T1000 (cell line): ENCODE measurements around the gene PMP22.
"Not testable (repeated sequence)": the region's sequence is repeated elsewhere in the genome, so short reads cannot be mapped to it uniquely, and the experiment has no call there.

Source experiments
- DNase-seq: peaks from one replicate; lab custom pipeline; 2025; ENCODE audit warnings: mixed read lengths; lab: John Stamatoyannopoulos, UW

The PMP22 gene

DNA sequence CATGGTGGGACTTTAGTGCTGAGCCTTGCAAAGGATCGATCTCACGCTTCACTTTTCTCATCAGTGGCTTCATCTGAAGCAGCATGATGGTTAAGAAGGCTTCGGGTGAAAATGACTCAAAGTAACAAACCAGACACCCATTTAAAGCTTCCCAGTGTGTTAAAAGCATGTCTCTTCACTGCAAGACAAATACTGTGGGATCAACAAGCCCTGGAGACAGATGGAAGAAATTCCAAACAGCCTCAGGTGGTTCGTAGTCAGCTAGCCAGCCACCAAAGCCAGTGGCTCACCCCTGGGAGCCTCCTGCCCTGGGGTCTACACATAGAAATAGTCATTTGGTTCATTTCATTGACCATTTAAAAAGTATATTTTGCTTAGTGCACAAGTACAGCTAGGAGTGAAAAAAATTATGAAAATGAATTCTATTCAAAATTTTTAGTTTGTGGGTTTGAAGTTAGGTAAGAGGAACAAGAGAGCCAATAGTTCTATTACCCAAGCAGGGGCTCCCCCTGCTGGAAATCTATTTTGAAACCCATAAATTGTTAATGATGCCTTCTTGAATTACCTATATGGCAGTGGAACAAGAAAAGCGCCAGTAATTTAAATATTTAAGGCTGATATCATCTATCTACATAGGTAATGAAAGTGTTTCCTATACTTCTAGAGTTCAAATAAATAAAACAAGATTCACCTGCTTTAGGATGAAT is 51.6 kb downstream of the PMP22 start:
- no peak for DNase-seq

DNA sequence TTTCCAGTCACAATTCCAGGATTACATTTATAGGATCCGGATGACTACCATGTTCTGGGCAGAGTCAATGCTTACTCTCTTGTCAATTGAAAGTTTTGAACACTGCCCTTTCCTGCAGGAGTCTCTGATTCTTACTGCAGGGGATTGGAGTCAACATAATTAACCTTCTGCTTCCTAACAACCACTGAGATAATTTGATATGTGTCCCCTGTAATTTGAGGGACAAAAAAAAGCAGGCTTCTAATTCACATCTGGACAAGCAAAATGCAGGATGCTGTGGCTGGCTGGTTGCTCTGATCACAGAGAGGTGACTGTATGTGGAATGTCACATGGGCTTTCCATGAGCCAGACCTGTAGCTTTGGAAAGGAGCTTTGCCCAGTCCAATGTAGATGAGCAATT is 54.9 kb downstream of the PMP22 start:
- DNase-seq = no peak

DNA sequence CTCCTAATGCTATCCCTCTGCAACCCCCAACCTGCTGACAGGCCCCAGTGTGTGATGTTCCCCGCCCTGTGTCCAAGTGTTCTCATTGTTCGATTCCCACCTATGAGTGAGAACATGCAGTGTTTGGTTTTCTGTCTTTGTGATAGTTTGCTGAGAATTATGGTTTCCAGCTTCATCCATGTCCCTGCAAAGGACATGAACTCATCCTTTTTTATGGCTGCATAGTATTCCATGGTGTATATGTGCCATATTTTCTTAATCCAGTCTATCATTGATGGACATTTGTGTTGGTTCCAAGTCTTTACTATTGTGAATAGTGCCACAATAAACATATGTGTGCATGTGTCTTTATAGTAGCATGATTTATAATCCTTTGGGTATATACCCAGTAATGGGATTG is 62.1 kb downstream of the PMP22 start:
- DNase-seq = not testable (repeated sequence)

DNA sequence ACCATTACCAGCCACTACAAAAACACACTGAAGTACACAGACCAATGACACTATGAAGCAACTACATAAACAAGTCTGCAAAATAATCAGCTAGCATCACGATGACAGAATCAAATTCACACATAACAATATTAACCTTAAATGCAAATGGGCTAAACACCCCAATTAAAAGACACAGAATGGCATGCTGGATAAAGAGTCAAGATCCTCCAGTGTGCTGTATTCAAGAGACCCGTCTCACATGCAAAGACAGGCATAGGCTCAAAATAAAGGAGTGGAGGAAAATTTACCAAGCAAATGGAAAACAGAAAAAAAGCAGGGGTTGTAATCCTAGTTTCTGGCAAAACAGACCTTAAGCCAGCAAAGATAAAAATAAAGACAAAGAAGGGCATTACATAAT is 64.6 kb downstream of the PMP22 start:
- DNase-seq = not testable (repeated sequence)

DNA sequence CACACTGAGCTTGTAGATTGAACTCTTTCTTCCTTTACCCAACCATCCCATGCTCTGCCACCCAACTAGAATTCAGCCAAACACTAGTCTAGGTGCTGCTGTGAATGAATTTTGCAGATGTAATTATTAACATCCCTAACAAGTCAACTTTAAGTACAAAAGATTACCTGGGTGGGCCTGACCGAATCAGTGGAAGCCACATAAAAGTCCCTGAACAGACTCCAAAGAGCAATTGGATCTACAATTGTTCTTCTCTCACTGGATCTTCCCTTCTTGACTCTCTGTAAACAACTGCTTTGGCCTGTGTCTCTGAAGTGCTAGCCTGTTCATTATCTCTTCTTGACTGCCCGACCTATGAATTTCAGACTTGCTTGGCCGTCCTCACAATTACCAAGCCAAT is 67.9 kb downstream of the PMP22 start:
- DNase-seq = no peak

DNA sequence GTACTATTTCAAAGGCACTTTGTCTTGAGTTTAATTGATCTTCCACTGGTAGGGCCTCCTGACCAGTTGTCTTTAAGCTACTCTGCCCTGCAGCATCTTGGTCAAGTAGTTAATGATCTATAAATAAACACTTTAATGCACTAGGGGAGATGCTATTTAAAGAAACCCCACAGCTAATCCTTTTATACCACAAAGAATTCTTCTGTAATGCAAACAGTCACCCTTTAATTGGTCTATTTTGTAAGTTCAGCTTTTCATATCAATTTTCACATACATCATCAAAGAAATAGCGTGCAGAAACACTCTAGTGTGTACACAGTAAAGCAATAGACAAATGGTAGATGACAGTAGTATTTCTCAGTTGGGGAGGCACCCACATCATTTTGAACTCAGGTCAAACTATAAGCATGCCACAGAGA is 70.3 kb downstream of the PMP22 start:
- peak; percentile 35 for DNase-seq

DNA sequence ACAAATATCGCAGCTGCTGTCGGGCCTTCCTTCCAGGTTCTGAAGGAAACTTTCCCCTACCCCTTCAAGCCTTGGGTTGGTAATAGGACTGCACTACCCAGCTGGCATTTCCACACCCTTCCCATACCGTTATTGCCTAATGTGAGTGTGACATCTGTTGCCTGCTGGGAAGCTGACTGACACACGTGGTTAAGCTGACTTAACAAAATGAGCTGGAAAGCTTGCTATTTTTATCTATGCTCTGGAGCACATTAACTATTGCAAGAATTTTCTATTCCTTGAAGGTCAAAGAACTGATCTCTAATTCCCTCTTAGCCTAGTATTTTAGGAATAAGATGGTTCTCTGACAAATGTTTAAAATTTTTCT is 79.5 kb downstream of the PMP22 start:
- no peak for DNase-seq

DNA sequence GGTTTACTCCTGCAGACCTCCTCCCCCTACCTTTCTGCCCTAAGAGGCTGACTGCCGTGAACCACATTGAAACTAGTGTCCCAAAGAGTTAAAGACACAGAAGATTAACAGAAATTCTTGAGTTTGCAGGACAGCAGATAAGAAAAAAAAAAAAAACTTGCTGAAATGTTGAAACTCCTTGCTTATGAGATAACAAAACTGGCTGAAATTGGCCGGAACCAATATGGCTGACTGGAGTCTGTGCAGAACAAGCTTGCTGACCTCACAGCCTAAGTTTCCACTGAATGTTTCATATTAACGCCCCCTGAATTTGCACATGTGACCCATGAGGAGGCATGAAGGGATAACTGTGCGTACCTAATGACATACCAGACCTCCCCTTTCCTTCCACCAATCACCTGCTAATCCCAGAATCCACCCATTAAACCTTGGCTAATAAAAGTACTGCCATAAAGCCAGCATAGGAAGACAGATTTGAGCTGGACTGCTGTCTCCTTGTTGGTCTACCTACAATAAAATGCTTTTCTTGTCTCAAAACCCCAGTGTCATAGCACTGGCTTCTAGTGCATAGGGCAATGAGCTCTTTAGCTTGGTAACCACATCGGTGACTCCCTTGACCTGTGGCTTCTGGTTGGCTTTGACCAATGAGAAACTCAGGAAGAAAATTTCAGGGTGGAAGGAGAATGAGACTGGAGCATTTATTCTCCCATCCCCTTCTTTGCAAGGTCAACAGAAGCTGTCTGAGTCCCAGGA is 80.1 kb downstream of the PMP22 start:
- no peak for DNase-seq

DNA sequence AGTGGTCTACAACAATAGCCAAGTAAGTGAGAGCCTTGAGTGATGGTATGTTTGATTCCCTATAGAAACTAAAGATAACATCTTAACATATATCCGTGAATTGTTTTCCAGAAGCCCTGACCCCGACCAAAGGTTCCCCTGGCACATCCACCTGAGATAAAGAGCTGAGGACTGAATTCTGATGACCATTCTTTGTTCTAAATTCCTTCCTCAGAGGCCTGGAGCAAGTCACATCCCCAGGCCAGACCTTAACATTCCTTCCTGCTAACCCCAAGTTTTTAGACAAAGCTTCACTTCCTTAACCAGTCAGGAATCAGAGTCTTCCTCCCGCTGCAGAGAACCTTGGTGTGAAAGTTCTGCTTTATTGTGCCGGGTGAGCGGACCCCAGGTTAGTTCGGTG is 83.3 kb downstream of the PMP22 start:
- no peak for DNase-seq

DNA sequence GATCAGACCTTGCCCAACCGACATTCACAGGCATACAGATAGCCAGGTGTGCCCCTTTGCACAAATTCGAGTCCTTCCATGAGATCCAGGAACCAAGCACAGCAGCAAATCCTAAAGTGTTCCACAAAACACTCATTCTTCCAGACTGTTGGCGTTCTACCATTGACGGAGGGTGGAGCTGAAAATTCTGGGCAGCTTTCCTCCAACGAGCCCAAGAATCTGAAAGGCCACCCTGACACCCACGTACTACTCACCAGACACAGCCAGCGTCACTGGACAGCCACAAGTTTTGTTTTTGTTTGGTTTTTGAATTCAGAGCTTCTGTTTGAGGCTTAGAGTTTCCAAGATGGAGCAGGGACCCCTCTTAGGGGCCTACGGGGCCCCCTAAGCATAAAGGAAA is 83.8 kb downstream of the PMP22 start:
- no peak for DNase-seq

DNA sequence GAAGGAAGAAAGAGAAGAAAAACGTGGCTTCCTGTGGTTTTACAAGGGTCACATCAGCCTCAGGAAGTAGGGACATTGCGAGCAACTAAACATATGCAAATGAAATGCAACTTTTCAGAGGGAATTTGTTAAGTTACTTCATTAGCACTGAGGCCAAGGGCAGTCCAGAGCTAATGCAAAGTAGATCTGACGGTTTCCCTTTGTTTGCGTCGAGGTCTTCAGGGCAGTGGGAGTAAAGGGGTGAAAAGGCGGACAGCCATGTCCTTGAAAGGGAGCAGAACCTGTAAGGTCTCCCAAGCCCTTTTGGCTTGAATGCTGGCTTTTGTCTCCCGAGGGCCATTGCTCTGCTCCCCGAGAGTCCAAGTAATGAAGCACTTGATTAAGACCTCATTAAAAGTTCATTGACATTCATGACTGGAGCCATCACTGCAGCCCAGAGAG is 85.0 kb downstream of the PMP22 start:
- DNase-seq = no peak
